ENCODE data around the gene ZNF544.

ZNF544 gene

DNA sequence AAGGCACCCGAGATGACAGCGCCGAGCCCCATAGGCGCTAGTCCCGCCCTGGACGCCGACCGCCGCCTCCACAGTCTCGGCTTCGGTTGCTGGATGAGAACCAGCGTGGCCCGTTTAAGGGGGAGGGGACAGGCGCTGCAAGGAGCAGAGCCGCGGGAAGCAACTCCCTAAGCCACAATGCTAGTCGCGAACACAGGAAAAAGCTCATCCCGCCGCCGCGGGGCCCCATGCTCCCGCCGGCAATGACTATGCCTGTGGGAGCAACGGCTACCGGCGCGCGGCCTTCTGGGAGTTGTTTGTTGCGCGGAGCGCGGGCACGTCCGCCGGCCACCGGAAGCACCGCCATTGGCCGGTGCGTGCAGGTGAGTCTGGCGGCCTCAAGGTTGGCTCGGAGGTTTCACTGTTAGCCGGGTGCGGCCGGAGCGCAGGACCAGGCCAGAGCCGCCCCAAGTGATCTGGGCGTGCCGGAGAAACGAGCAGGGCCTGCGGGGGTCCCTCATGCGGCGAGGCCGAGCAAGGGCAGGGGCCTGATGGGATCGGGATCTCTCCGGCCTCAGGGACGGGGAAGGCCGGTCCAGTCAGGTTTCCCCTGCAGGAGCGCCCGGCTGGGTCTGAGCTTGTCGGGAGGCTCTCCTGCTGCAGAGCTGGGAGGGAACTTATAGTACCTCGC is at the start of gene ZNF544:
Gene ZNF544, plus strand, starts transcription at position 330 of the 670 bp plus-strand sequence. CDS start 15,110 bp downstream, outside the sequence.
- peak; percentile 92 for DNase-seq

DNA sequence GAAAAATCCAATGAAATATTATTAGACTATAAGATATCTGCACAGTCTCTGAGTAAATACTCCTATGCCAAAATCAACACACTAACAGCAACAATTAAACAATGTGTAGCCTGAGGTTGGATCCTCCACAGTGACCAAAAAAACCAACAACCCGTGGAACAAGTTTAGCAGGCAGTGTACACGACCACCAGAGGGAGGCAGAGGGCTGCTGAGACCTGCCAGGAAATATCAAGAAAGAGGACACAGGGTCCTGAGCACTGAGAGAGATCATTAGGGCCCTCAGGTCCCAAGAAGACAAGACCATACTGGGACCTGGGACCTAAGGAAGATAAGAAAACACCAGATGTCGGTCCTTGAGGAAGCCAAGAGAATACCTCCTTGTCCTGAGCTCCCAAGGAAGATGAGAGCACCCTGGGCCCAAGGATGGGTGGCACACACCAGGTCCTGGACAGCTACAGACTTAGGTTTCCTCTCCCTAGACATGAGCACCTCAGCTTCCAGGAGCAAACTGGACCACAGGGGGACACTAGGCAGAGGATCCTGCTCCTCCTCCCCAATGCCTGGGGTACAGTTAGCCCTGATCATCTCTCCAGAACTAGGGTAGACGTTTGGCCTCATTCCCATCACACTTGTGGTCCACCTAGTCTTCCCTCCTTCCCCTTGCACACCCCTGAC is 46.7 kb upstream of the ZNF544 start:
- DNase-seq: peak; percentile 85

DNA sequence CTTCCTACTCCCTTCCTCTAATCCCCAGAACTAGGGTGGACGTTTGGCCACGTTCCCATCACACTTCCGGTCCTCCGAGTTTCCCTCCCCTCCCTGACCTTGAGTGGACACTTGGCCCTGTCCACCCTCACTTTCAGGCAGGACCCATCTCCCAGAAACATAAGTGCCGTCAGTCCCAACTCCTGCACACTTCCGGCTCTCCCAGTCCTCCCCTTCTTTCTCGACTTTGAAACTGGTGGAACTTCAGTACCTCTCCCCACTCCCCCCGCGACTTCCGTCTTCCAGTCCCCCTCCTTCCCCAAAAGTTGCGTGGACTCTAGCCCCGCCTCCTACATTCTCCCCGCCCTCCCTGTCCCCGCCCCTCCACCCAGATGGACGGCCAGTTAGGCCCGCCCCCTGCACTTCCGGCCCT is 46.1 kb upstream of the ZNF544 start:
- no peak for DNase-seq

DNA sequence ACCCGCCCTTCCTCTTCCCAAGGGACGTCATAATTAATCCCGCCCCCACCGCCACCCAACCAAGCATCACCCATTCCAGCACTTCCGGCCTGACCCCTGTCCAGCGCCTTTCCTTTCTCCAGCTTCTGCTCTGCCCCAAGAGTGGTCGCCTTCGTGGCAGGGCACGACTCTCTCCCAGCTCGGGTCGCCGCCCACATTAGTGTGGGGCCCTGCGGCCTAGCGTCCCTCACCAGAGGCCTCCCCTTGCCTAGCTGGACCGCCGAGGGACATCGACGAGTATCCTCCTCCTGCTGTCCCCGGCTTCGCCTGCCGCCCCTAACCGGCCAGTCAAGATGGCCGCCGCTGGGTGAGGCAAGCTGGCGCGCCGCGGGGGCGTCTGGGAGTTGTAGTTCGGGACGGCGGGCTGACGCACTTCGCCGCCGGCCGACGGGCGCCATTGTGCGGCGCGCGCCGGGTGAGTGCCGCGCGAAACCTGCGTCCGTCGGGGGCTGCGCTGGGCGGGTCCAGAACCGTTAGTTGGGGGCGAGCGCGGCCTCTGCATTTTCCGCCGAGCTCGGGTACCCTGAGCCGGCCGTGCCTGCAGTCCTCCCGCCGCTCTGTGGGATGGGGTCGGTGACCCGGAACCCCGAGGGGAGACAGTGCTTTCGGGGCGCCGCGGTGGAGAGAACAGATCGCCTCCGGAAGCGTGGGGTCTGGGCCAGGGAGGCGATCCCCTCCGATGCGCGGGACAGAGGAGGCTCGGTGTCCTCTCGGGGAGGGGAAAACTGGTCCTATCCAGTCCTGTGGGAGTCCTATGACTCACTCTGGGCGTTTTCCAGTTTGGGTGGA is 45.5 kb upstream of the ZNF544 start, which contains the start of gene ZNF274:
Gene ZNF274, plus strand, starts transcription at position 73 of the 828 bp plus-strand sequence. CDS start 905 bp downstream, outside the sequence.
- DNase-seq: peak; percentile 98

DNA sequence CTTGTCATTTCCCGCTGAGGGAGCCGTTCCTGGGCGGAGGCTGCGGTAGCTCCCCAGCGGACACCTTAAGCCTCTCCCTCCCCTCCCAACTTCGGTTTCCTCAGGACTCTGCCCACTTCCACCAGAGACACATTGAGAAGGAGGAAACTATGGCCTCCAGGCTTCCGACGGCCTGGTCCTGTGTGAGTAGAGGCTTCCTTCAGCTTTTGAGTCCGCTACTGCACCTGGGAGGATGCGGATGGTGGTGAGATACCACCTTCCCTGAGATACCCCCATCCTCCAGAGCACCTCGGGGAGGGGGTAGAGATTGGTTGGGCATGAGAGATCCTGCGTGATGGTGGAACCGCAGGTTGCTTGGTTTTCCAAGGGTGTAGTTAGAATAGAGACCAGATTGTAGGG is 44.9 kb upstream of the ZNF544 start:
- no peak for DNase-seq

DNA sequence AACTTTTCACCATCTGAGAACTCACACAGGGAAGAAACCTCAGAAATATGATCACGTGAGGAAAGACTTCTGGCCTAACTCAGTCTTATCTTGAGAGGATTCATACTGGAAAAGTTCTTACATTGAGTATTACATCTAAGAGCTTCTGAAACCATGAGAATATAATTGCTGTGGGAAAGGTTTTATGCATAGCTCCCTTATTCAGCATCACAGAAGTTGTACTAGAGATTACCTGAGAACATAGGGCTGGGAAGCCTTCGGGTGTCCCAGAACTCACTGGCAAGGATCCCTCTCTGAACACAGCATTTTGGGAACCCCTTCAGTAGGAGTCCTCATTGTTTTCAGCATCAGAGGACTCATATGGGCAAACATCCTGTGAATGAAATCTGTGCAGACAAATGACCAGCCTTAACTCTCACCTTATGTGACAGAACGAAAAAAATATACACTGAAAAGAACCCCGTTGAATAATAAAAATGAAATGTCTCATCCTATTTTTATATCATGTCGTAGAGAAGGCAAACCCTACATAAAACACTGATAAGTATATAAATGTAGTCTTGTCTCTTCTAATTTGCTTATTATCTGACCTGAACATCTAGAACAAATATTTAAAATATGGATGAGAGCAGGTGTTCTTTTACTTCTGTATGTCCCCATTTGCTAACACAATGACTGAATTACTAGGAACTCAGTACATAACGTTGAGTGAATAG is 31.7 kb upstream of the ZNF544 start:
- peak; percentile 65 for DNase-seq

DNA sequence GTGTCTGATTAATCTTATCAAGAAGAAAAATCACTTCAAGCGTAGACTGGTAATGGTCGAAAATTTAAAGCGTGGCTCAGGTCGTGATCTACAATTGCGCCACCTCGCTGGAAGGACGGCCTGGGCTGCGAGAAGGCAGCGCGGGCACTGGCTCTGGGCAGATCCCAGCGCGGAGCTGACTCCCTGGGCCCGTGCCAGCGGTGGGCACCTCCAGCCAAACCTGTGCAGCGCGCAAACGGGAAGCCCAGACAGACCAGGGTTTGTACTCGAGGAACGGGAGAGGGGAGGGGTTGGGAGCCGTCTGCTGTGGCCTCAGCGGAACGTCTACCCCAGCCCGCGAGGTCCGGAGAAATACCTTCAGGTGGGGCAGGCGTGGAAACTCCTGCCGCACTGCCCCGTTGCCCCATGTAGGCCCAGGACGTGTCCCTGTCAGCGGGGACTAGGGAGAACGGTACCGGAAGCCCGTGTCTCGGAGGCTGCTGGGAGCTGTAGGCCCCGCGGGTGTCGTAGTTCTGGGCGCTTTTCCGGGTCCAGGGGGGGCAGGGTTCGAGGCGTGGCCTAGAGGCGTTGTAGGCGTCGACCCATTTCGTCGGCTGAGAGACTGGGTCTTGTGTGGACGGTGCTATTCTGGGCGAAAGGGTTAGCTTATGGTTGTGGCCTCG is 24.8 kb upstream of the ZNF544 start:
- no peak for DNase-seq

DNA sequence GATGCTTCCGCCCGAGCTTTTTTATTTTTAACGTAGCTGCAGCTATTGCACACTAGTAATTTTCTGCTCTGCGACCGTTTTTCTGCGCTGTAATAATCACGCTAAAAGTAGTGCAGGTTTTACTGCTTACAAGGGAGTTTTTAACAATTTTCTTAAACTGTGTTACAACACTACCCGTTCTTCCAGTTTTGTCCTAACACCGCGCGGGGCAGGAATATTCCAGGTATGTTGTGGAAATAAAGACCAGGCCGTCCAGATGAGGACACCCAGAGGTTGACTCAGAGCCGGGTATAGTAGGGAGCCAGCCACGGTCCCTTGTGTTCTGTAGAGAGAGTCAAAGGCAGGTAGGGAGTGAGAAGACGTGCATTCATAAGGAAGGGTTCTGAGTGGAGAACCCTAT is 24.1 kb upstream of the ZNF544 start:
- DNase-seq: no peak

DNA sequence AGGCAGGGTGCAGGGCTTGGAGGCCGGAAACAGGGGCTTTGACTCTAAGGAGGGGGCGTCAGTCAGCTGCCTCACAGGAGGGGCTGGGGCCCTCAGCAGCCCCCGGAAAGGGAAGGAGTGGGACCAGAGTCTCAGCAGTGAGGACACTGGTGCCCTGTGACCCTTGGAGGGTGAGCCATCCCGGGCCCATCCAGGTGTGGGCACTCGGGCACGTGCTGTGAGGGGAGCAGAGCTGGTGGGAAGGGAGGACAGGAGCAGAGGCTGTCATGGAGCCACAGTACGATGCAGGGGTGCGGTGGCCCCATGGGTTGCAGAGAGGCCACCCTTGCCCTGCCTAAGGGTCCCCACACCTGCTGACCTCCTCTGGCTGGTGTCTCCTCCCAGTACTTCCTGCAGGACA is 19.1 kb upstream of the ZNF544 start:
- DNase-seq: no peak

DNA sequence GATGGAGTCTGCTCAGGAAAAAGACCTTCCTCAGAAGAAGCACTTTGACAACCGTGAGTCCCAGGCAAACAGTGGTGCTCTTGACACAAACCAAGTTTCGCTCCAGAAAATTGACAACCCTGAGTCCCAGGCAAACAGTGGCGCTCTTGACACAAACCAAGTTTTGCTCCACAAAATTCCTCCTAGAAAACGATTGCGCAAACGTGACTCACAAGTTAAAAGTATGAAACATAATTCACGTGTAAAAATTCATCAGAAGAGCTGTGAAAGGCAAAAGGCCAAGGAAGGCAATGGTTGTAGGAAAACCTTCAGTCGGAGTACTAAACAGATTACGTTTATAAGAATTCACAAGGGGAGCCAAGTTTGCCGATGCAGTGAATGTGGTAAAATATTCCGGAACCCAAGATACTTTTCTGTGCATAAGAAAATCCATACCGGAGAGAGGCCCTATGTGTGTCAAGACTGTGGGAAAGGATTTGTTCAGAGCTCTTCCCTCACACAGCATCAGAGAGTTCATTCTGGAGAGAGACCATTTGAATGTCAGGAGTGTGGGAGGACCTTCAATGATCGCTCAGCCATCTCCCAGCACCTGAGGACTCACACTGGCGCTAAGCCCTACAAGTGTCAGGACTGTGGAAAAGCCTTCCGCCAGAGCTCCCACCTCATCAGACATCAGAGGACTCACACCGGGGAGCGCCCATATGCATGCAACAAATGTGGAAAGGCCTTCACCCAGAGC is 16.2 kb upstream of the ZNF544 start:
- no peak for DNase-seq

DNA sequence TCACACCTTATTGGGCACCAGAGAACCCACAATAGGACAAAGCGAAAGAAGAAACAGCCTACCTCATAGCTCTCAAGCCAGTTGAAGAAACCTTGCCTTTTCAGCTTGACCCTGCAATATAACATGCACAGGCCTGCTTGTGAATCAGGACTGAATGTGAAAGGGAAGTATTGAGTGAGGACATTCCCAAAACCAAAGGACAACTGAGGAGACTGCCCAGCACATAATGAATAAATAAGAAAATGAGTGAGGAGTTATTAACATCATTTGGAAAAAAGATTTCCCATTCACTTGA is 15.7 kb upstream of the ZNF544 start:
- no peak for DNase-seq

DNA sequence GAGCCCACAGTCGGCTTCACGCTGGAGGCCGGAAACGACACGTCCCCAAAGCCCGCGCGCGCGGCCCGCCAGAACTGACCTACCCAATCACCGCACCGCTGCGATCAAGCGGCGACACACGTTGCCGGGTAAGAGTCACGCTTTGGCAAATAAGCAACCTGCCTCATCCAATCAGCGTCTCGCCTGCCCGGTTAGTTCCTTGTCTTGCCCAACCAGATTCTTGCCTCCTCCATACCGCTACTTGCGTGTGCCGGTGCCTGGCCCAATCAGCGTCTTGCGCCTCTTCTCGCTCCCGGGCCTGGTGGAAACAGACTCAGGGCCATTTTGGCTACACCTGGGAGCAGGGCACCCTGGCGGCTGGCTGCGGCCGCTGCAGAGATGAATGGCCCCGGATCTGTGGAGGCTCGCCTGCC is 11.6 kb upstream of the ZNF544 start:
- DNase-seq: no peak

DNA sequence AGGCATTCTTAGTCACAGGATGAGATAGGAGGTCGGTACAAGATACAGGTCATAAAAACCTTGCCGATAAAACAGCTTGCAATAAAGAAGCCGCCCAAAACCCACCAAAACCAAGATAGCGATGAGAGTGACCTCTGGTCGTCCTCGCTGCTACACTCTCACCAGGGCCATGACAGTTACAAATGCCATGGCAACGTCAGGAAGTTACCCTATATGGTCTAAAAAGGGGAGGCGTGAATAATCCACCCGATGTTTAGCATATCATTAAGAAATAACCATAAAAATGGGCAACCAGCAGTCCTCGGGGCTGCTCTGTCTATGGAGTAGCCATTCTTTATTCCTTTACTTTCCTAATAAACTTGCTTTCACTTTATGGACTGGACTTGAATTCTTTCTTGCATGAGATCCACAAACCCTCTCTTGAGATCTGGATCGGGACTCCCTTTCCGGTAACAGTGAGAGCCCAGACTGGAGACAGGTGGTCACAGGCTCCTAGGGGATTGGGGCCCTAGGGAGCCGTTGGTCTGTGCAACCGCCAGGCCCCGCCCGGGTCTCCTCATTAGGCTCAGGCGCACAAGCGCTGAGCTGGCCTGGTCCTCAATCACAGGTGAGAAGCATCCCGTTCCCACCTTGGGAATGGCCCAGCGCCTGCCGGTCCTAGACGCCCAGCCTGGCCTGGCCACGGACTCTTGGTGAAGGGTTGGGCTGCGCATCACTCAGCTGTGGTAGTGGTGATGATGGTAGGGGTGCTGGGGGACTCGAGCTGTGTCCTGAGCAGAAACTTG is 10.9 kb upstream of the ZNF544 start:
- DNase-seq: no peak

DNA sequence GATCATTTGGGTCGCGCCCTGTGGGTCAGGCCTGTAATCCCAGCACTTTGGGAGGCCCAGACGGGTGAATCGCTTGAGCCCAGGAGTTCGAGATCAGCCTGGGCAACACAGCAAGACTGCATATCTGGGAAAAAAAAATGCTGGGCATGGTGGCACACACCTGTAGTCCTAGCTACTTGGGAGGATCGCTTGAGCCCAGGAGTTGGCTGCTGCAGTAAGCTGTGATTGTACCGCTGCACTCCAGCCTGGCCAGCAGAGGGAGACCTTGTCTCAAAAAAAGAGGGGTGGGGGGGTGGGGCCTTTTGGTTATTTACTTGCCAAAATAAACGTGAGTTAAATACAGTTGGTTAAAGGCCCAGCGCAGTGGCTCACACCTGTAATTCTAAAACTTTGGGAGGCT is 9.8 kb upstream of the ZNF544 start:
- peak; percentile 67 for DNase-seq

DNA sequence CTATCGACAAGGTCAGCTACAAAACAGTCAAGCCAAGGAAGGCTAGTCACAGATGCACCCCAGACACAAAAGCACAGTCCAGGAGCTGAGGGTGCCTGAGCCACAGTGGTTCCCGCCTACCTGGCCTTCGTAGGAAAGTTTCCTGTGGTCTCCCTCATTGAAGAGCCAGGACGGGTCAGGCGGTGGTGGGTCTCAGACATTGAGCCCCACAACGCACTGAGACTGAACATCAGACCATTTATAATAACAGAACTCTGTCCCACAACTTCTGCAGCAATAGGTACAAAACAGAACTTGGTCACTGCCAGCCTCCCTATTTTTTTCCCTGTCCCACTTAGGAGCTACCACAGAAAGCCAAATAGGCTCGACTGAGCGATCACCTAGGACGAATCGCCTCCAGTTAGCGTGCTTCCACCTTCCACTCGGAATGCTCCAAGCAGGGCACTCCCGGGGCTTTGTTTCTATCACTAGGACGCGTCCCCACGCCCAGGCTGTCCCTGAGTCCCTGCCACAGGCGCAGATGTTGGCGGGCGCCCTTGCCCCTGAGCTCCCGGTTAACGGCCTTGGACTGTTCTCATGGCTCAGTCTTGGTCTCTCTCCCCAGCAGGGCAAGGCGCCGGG is 640 bp upstream of the ZNF544 start:
- peak; percentile 81 for DNase-seq

DNA sequence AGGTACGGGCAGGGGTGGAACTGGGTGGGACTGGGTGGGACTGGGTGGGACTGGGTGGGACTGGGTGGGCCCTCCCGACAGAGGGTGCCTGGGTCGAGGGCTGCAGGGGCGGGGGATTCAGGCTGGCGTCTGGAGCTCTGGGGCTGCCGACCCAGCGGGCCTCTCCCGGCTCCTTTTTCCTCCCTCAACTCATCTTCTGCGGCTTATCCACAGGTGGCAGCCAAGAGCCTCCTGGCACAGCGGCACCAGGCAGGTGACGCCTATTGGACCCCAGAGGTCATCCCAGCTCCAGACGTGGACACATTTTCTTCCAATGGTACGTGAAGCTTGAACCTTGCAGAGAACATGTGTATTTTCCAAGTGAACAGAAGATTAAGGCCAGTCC is 533 bp downstream of the ZNF544 start:
- DNase-seq: peak; percentile 77

DNA sequence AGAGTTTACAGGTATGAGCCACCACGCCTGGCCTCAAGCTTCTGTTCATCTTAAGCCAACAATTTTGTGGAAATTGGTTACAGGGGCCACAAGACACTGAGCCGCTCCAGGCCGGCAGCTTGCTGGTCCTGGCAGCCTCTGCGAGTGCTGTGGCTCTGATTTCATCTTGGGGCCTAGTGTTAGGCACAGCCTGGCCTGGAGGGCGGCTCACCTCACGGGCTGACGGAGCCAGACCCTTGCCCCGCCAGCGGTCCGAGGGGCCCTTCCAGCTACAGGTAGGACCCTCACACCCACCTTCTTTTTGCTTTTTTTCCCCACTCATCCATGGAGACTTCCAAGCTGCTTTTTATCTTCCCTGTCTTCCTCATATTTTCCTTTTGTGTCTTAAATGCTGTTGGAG is 8.6 kb downstream of the ZNF544 start:
- no peak for DNase-seq

DNA sequence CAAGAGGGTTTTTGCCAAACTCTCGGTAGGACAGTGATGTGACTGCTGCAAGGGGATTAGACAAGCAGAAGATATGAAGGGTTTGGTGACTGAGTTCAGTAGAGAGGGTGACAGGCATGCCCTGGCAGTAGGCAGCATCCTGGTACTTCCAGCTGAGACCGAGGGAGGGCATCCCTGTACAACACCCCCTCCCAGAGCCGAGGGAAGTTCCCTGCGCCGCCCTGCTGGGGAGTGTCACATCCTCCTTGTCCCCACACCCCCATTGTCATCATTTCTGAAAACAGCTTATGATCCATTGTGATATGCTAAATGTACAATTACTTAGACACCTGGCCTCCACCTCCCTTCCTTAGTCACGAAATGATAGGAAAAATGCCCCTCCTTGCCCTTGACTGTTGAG is 14.6 kb downstream of the ZNF544 start:
- DNase-seq: no peak

DNA sequence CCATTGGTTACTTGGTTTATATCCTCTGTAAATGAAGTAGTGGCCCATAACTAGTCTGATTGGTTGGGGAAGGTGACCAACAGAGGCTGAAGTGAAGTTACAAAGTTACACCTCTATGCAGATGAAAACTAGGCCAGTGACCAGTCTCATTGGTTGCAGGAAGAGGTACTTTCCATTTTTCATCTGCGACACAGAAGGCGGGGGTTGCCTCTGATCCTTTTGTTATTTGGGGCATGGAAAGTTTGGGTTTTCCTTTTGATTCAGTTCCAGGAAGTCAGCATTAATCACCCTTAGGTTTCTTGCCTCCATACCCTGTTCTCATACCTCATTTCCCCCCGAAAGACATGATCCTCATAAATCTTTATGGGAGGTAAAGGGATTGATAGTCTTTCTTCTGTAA is 20.2 kb downstream of the ZNF544 start:
- no peak for DNase-seq

DNA sequence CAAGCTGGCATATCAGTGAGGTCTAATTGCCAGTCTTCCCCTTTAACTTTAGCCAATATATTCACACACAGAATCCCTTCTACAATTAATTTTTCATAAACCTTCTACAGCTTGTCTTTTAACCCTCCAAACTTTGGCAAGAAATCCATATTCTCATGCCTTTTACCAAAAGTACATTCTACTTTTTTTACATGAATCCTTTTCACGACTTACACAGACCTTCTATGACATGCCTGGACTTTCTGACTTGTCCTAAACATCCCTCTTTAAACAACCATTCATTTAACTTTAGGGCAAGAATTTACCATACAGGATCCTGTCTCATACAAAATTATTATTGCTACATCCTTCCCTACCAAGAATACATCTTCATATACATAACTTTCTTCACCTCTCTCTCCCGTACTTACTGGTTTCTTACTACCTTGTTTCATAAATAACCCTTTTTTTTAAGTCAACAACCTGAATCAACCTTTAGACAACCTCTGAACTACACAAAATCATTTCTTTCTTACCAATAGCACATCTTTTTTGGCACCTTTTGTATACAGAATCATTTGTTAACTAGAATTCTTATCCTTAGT is 23.5 kb downstream of the ZNF544 start:
- peak; percentile 28 for DNase-seq
